GM19395 (cell line): ENCODE measurements around the gene ZNF821.
A peak's percentile ranks its signal among the peaks of the same experiment; 100 is the strongest.
"Not testable (repeated sequence)": the region's sequence is repeated elsewhere in the genome, so short reads cannot be mapped to it uniquely, and the experiment has no call there.

Experiments used
- ATAC-seq: cut with Tn5 transposase; IDR thresholded peaks from one replicate; pipeline ENCODE4 v1.9.1; 2021; ENCODE audit warnings: mild to moderate bottlenecking, moderate library complexity; ENCODE audit not compliant: unreplicated experiment

ZNF821 gene, protein sequence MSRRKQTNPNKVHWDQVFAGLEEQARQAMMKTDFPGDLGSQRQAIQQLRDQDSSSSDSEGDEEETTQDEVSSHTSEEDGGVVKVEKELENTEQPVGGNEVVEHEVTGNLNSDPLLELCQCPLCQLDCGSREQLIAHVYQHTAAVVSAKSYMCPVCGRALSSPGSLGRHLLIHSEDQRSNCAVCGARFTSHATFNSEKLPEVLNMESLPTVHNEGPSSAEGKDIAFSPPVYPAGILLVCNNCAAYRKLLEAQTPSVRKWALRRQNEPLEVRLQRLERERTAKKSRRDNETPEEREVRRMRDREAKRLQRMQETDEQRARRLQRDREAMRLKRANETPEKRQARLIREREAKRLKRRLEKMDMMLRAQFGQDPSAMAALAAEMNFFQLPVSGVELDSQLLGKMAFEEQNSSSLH

DNA sequence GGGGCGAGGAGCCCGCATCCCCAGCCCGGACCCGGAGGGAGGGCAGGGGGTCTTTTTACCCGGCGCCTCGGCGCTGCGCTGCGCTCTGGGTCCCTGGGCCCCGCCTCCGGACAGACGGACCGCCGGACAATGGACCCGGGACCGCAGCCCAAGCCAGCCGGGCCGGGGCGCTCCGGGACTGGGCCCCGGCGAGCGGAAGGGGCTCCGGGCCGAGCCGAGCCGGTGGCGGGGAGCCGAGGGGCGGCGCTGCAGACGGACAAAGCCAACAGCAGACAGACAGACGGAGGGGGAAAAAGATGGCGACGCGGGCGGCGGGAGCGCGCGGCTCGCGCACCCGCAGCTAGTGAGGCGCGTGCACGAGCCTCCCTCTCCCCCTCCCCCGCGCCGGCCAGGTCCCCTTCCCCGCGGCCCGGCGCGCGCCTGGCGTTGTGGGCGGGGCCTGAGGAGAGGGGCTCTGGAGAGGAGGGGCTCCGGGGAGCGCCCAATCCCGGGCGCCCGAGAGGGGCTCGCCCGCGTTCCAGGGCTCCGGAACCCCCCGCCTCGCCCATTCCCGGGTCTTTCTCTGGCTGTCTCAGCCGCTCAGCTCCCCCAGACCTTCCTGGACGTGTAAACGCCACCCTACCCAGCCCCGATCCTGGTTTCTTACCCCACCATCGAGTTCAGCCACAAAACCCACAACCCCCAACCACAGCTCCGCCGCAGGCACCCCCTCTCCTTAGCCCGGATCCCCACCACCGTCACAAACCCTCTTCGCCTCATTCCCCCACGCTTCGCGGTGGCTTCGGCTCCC lies at the start of gene ZNF821:
ZNF821 (minus strand) TSS at position 334 of the 790 bp plus-strand sequence. CDS start 4,236 bp downstream, outside the sequence.
- ATAC-seq = peak; percentile 52

DNA sequence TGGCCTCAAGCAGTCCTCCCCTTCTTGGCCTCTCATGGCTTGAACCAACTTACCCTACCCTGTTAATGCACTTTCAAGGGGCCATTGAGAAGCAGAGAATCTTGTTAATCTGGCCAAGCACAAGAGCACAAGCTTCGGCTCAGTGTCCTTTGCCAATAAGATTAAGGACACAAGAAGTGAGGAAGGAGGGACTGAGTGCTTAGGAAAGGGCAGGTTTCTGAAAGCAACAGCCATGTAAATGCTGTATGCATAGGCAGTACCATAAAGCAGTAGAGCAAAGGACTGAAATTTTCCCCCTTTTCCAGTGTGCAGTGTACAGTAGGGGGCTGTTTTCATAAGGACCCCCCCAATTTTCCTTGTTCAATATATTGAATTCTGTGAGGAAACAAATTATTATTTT lies 49.0 kb upstream of the ZNF821 start:
- no peak for ATAC-seq

DNA sequence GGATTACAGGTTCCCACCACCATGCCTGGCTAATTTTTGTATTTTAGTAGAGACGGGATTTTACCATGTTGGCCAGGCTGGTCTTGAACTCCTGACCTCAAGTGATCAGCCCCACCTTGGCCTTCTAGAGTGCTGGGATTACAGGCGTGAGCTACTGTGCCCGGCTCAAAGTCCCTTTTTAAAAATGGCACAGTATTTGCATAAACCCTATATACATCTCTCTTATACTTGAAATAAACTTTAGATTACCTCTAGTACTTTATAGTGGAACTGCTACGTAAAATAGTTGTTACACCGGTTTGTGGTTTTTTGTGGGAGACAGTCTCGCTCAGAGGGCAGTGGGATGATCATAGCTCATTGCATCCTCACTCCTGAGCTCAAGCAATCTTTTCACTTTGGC lies 47.6 kb upstream of the ZNF821 start:
- ATAC-seq = no peak

DNA sequence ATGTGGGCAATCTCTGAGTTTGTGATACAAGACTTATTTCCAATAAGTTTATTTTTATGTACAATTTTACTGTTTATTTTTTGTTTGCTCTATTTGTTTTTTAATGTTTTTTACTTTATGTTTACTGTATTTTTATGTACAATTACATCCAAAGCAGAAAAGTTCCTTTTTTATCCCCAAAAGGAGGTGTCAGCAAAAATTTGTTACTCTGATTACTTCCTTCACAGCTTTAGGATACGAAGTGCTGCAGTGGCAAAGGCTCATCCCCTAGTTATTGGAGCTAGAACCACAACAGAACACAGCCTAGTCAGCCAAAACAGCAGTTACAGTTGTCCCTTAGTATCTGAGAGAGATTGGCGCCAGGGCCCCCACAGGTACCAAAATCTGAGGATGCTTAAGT lies 47.0 kb upstream of the ZNF821 start:
- no peak for ATAC-seq

DNA sequence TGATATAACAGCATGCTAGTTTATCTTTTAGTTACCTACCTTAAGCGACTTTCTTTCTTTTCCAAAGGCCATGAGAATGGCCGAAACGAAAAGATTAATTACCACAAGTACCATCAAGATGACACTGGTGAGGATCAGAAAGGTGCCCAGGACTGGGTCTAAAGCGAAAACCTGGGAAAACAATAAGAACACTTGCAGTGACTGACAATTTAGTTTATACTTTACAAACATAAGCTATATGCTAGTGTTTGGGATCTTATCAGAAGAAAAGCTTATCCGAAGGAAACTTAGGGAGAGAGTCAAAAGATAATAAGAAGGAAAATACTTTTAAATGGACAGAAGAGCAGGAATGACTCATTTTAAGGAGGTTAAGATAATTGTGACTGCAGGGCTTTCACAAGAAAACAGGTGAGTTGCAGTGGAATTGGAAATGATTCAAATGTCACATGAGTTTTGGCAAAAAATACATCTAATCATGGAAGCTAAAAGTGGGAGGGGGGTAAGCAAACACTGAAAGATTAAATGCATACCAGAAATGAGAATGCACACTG lies 46.1 kb upstream of the ZNF821 start:
- ATAC-seq = no peak

DNA sequence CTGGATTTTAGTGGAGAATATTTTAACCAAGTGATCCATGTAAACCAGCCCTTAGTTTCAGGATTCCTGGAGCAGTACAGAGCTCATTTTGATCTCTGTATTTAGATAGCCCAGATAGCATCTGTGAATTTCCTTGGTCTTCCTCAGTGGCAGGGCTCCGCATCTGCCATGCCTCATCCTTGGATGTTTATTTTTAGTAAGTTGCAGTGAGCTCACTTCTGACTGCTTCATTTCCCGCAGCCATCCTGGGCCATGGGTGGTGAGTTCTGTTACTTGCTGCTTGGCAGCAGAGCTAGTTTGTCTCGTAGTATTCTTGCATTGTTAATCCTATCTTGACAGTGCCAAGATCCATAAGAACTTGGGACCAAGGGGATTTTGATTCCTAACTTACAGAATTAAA lies 45.1 kb upstream of the ZNF821 start:
- ATAC-seq = no peak

DNA sequence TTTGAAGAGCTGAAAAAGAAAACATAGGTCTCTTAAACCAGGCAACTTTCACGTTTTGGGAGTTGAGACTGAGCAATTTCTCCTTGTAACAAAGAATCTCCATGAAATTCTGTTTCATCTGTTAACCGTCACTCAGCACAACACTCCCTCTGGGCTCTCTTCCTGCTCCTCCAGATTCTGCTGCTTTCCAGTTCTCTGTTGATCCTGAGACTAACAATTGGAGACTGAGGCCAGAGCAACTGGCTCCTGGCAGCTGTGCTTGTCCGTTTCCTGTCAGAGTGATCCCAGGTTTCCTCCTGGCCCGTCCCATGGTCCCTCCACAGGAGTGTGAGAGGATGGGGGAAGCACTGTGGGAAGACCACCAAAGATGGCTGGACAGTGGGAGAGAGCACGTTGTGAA lies 43.8 kb upstream of the ZNF821 start:
- ATAC-seq = no peak

DNA sequence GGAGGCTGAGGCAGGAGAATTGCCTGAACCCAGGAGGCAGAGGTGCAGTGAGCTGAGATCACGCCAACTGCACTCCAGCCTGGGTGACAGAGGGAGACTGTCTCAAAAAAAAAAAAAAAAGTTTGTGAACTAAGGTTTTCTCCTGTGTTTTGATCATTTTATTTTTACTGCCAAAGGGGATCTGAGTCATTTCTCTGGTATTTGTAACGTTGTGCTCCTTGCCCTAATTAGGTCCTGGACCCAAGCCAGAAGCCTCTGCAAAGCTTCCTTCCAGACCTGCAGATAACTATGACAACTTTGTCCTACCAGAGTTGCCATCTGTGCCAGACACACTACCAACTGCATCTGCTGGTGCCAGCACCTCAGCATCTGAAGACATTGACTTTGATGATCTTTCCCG lies 43.4 kb upstream of the ZNF821 start:
- ATAC-seq = no peak

DNA sequence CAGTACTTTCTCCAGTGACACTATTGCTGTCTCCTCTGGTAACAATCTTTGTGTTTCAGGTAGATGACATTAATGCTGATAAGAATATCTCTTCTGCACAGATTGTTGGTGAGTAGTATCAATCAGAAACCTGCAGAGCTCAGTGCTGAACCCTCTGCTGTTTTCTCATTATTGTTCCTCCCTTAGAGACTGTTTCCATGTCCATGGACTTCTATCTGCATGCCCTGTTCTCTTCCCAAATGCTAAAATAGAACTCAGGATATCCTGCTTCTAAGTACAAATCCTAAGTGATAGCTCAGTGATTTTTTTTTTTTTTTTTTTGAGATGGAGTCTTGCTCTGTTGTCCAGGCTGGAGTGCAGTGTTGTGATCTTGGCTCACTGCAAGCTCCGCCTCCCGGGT lies 40.7 kb upstream of the ZNF821 start:
- ATAC-seq = no peak

DNA sequence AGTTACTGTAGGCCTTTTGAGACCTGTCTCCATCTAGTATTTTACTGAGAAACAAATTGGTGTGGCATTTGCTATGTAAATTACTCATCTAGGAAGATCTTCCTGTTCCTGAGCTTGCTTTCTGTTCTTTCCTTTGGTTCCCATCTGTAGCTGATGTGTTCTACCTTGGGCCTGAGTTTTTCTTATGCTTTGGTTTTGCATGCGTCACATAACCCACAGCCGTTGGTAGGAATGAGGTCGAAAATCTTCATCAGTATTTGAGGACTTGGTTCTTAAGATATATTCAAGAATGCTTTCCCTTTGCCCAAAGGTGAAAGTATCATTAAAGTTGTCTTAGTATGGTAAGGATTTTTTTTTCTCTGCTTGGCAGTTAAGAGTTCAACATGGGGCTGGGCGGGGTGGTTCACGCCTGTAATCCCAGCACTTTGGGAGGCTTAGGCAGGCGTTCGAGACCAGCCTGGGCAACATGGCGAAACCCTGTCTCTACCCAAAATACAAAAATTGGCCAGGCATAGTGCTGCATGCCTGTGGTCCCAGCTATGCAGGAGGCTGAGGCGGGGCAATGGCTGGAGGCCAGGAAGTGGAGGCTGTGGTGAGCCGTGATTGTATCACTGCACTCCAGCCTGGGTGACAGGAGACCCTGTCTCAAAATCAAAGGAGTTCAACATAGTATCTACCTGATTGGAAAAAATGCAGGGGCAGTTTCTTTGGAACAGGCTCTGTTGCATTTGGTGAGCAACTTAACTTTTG lies 40.1 kb upstream of the ZNF821 start:
- ATAC-seq = no peak

DNA sequence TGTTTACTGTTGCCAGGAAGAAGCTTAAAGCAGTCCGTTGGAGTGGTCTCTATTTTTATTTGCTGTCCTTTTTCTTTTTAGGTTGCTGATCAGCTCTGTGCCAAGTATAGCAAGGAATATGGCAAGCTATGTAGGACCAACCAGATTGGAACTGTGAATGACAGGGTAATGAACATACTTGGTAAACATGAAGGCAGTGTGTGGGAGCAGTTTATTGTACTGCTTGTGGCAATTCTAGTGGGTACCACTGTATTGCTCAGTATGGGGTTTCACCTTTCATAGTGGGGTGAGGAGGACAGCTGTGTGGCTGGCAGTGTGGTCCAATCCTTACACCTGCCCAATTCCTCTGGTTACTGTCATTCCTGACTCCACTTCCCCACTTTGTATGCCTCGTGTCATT lies 36.7 kb upstream of the ZNF821 start:
- ATAC-seq = no peak

DNA sequence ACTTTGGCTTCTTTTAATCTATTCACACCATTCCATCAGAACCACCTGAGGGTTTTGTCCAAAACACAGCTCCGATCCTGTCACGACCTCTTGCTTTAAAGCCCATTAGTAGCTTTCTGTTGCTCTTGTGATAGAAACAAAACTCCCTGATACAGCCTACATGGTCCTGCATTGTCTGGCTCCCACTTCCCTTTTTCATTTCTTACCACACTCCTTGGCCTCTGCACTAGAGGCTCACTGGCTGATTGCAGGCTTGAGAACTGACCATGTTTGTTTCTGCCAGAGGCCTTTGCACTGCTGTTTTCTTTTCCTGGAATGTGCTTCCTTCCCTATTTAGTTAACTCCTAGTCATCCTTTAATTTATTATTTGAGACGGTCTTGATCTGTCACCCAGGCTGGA lies 35.1 kb upstream of the ZNF821 start:
- ATAC-seq = peak; percentile 93

DNA sequence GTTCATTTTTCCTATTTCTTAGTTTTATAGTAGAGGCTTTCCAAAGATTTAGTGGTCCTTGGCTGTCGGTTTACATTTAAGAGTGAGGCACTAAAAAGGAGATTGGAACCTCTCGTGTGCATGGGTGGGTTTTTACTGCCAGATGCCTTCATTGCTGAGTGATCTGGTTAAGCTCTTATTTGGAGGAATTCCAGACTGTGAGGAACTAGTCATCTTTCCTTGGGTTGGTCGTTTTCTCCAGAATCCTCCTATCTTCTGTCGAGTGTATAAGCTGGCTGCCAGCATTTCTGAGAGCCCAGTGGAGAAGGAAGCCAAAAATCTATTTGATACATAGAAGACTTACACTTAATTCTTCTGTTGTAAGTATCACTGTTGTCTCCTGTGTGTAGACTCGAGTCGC lies 33.9 kb upstream of the ZNF821 start:
- no peak for ATAC-seq

DNA sequence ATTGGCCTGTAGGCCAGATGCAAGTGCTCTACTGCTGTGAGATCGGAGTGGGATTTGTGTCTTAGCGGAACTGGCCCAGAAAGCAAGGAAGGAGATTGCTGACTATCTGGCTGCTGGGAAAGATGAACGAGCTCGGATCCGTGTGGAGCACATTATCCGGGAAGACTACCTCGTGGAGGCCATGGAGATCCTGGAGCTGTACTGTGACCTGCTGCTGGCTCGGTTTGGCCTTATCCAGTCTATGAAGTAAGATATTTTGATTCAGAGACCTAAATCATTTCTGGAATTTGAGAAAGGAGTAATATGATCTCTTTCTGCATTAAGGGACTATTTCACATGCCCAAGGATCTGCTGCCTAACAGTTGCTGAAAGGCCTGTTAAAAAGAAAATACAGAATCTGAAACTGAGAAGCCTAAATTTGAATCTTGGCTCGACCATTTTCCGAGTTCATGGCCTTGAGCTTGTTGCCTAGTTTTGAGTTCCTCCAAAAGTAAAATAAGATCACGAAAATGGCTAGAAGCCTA lies 32.5 kb upstream of the ZNF821 start:
- ATAC-seq = no peak

DNA sequence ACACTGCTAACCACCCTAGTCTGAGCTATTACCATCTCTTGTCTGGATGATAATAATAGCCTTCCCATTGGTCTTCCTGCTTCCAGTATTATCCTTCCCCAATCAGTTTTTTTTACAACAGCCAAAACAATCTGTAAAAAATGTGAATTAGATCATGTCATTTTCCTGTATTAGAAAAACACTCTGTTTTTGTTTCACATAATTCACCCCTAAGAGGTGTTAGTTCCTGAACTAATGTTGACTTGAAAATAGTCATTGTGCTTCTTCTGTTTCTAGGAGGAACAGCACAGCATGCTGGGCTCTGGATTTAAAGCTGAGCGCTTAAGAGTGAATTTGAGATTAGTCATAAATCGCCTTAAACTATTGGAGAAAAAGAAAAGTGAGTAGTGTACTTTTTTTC lies 31.4 kb upstream of the ZNF821 start:
- no peak for ATAC-seq

DNA sequence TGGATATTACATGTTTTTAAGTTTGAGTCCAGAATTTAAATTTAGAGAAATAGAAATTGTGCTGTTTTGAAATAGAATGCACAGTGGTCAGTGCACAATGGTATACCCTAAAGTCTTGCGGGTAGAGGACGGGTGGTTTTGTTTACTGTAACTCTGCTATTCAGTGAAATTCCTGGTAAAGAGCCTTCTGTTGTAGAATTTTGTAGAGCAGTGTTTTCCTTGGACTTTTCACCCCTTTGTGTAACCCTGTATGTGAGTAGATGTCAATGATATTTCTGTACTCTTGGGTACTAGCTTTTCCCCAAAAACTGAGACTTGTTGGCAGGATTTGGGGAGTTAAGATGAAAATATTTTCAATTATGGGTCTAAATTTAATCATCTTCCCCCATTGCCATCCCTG lies 30.8 kb upstream of the ZNF821 start:
- no peak for ATAC-seq

DNA sequence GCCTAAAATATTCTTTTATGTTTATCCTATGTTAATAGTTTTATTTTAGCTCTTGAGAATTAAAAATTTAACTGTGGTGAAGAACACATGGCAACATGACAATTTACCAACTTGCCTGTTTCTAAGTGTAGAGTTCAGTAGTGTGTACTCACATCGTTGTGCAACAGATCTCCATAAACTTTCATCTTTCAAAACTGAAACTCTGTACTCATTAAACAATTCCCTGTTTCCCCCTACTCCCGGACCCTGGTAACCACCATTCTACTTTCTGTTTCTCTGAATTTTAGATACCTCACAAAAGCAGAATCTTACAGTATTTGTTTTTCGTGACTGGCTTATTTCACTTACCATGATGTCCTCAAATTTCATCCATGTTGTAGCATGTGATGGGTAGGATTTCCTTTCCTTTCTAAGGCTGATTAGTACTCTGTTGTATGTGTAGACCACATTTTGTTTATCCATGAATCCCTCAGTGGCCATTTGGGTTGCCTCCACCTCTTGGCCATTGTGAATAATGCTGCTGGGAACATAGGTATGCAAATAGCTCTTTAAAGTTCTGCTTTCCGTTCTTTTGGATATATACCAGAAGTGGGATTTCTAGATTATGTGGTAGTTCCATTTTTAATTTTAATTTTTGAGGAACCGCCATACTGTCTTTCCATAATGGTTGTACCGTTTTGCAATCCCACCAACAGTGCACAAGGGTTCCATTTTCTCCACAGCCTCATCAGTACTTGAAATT lies 28.7 kb upstream of the ZNF821 start:
- ATAC-seq = no peak

DNA sequence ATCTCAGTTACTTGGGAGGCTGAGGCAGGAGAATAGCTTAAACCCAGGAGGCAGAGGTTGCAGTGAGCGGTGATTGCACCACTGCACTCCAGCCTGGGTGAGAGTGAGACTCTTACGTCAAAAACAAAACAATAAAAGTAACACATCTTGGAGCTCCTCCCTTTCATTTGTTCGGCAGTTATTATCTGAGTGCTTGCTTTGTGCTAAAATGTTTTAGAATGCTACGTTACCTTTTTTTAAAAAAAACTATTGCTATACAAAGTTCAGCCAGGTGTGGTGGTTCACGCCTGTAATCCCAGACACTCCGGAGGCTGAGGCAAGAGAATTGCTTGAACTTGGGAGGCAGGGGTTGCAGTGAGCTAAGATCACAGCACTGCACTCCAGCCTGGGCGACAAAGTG lies 27.1 kb upstream of the ZNF821 start:
- no peak for ATAC-seq

DNA sequence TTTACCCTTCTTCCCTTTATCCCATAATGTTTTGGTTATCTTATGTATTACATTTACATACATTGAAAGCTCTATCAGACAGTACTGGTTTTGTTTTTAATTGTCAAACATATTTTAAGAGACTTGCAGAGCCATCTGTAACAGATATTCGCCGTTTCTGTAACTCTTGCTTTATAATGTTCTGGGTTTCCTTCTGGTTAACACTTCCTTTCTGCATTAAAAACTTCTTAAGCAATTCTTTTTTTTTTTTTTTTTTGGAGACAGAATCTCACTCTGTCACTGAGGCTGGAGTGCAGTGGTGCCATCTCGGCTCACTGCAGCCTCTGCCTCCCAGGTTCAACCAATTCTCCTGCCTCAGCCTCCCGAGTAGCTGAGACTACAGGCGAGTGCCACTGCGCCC lies 21.8 kb upstream of the ZNF821 start:
- not testable (repeated sequence) for ATAC-seq

DNA sequence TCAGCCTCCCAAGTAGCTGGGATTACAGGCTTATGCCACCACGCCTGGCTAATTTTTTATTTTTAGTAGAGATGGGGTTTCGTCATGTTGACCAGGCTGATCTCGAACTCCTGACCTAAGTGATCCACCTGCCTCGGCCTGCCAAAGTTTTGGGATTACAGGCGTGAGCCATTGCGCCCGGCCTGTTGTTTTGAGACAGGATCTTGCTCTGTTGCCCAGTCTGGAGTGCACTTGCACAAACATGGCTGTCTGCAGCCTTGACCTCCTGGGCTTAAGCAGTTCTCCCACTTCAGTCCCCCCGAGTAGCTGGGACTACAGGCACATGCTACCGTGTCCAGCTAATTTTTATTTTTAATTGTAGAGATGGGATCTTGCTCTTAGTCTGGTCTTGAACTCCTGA lies 20.3 kb upstream of the ZNF821 start:
- ATAC-seq = no peak
